Activated CD8-positive, alpha-beta memory T cell treated with anti-CD3 and anti-CD28 coated beads, Interleukin-2, amount 50 U/mL, for 48 hours (primary cell): Measurements from ENCODE around the gene ZNF30.
"Not testable (repeated sequence)": the region's sequence is repeated elsewhere in the genome, so short reads cannot be mapped to it uniquely, and the experiment has no call there.

ENCODE experiments used
- DNase-seq: peaks from one replicate; pipeline ENCODE4 v3.0.0-alpha.2; 2020

The ZNF30 gene

DNA sequence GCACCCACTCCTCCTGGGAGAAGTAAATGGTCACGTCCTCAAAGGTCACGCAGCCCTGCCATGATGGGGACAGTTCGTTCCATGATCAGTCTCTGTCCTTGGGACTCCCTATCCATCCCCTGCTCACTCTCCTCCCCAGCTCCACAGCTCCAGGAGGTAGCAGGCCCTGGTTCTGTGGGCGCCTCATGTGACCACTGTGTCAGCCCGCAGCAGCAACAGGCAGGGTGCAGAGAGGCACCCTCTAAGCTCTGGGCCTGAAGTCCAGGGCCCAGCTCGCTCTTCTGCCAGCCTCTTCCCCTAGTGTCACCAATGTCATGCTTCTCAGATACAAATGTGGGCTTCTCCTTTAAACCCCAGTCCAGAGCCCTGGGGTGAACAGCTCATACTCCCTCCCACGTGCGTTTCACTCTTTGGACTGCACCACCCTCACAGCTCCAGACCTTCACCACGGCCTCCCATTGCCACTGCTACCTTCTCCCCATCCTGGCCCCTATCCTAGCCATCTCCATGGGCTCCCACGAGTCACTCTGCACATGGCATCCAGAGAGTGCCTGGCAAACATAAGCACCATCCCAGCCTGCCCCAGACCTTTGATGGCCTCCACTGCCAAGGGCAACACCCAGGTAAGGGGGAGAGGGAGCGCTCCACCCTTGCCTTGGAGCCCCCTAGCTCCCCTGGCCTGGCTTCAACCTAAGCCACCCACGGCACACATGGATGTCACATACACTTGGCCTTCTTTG is 34.4 kb downstream of the ZNF30 start:
- no peak for DNase-seq

DNA sequence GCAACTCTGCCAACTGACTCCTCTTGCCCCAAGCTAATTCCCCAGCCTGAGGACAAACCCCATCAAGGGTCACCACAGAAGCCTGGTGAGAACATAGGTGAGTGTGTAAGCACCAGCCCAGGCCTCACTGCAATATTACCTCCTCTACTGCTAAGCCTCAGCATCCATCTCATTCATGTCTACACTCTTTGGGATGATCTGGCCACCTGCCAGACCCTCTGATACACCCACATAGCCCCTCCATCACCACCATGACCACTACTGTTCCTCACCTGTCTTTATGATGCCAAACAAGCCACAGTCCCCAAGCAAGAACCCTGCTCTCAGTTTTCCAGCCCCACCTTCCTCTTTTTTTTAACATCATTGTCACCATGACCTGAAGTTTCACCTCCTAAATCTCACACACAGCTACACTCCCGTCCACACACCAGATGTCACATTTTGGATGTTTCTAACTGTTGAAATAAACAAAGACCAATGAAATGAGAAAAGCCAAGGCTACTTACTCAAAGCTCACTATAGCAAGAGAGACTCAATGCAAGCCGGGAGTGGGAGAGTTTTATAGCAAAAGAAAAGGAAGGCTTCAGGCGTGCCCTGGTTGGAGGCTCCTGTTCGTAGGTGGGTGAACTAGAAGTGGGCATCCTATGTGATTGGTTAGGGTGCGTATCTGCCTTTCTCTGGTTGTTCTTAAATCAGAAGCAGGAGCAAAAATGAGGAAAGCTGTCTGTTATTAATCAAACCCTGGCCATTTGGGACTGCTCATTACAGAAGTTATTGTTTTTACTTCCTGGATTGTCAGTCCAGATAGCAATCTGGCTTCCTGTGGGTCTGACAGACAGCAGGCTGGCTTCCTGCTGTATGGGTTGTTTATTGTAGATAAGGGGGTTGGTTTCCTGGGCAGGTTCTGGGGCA is 35.3 kb downstream of the ZNF30 start:
- no peak for DNase-seq

- no peak for DNase-seq
Observed at GRCh38 chr19:34962687-34963572, 36.2 kb downstream of the ZNF30 start.

- peak; percentile 81 for DNase-seq
Observed at GRCh38 chr19:34963573-34964406, 37.1 kb downstream of the ZNF30 start, which contains the start of gene ZNF792. Gene ZNF792, minus strand, starts transcription at chr19:34964229. Its CDS starts 567 bp downstream, at chr19:34963662.

DNA sequence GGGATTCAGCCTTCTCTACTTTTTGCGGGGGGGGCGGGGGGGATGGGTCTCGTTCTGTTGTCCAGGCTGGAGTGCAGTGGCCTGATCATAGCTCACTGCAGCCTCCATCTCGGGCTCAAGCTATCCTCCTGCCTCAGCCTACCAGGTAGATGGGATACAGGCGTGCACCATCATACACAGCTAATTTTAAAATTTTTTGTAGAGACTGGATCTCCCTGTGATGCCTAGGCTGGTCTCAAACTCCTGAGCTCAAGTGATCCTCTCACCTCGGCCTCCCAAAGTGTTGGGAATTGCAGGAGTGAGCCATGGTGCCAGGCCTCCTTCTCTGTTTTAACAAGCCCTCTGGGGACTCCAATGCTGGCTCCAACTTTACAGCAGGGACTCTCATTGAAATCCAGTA is 37.9 kb downstream of the ZNF30 start:
- DNase-seq: no peak

- DNase-seq: not testable (repeated sequence)
Observed at GRCh38 chr19:34965505-34965904, 38.8 kb downstream of the ZNF30 start.

GRCh38 chr19:34967551-34967950 is 40.8 kb downstream of the ZNF30 start:
- no peak for DNase-seq

DNA sequence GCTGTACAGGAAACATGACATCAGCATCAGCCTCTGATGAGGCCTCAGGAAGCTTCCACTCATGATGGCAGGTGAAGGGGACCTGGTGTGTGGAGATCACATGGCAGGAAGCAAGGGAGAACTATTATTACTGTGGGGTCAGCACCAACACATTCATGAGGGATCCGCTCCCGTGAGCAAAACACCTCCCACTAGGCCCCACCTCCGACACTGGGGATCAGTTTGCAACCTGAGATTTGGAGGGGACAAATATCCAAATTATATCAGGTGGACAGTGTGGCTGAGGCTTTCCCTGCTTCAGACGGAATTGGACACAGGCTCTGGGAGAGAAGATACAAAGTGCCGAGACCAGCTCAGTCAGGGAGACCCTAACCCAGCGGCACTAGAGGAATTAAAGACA is 43.0 kb downstream of the ZNF30 start:
- DNase-seq: no peak

DNA sequence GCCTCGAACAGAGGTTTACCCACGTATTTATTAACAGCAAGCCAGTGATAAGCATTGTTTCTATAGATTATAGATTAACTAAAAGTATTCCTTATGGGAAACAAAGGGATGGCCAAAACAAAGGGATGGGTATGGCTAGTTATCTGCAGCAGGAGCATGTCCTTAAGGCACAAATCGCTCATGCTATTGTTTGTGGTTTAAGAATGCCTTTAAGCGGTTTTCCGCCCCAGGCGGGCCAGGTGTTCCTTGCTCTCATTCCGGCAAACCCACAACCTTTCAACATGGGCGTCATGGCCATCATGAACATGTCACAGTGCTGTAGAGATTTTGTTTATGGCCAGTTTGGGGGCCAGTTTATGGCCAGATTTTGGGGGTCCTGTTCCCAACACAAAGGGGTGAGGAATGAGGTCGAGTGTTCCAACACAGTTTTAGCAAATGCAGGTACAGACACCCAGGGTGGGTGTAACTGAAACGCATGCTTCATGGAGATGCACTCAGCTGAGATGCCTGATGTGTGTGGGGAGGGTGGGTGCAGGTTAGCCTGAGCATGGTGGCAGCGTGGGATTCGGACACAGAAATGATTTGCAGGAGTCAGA is 43.6 kb downstream of the ZNF30 start:
- not testable (repeated sequence) for DNase-seq

GRCh38 chr19:34972163-34972705 is 45.5 kb downstream of the ZNF30 start:
- DNase-seq: peak; percentile 44

DNA sequence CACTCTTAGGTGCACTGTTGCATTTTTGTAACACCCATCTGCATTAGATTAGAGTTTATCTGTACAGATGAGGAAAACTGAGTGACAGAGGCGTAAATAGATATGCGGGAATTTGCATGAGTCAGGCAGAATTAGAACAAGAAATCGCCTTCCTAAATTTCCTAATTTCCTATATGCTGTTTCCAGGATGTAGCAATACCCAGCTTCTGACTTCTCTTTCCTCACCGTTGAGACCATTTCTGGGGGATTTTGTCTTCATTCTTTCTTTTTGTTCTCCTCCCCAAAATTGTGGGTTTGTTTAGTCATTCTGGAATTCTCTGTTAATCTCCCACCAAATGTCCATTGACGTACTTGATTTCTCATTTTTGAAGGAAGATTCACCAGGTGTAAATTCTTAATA is 47.9 kb downstream of the ZNF30 start:
- DNase-seq: no peak

DNA sequence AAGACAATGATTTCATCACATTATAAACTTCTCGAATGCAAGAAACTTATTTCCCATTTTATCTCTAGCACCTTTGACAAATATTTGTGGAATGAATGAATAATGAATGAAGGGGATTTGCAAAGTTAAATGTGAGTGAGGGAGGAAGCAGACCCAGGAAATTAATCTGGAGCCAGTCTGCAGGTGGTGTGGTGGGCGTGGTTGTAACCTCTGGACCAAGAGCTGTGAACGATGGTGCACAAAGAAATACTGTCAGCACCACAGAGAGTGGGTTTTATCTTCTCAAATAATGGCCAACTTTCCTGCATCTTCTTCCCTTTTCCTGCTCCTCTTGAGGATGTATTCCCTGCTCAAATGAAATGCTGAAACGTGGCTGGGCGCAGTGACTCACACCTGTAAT is 48.4 kb downstream of the ZNF30 start:
- no peak for DNase-seq

DNA sequence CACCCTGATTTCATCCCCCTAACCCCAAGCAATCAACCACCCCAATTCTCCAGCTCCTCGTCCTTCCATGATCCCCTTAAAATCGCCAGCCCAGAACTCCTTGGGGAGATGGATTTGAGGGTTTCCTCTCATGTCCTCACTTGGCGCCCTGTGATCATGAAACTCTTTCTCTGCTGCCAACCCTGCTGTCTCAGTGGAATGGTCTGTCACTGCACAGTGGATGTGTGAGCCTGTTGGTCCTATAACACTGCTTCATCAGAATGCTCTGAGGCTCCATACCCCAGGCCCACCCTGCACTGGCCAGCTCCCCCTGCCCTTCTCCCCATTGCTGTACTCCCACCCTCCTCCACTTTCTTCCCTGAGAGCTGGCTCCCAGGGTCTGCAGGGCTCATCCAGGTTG is 49.9 kb downstream of the ZNF30 start:
- DNase-seq: peak; percentile 54

DNA sequence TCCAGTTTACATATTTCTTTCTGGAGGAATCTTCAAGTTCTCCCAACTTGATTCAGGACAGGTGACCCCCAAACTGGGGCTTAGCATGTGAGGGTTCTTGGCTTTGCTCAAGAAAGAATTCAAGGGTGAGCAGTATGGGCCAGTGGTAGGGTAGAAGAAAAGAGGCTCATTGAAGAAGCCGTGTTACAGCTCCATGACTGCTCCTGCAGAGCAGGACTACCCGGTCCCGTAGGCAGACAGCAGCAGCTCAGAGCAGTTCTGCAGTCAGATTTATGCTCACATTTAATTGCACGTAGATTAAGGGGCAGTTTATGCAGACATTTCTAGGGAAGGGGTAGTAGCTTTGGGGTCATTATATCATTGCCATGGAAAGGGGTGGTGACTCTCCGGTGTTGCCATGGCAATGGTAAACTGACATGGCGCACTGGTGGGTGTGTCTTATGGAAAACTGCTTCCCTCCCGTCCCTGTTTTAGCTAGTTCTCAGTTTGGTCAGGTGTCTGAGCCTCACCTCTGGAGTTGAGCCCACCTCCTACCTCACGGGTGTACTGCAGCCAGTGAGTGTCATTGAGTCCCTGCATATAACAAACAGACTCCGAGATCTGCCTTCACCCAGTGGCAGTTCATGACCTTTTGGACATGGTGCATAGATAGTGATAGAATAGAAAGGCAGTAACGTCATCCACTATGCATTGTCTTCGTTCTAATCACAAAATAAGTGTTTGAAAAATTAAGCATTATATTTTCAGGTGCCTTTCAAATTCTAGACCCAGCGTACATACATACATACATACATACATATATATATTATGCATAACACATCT is 53.3 kb downstream of the ZNF30 start:
- DNase-seq: no peak

GRCh38 chr19:34982275-34982674 is 55.6 kb downstream of the ZNF30 start:
- no peak for DNase-seq

- DNase-seq: no peak
Observed at GRCh38 chr19:34983786-34984185, 57.1 kb downstream of the ZNF30 start.

GRCh38 chr19:34984287-34984686 is 57.6 kb downstream of the ZNF30 start:
- no peak for DNase-seq

GRCh38 chr19:34985249-34986022 is 58.7 kb downstream of the ZNF30 start:
- DNase-seq: peak; percentile 61

- DNase-seq: no peak
Observed at GRCh38 chr19:34988119-34988518, 61.4 kb downstream of the ZNF30 start.

DNA sequence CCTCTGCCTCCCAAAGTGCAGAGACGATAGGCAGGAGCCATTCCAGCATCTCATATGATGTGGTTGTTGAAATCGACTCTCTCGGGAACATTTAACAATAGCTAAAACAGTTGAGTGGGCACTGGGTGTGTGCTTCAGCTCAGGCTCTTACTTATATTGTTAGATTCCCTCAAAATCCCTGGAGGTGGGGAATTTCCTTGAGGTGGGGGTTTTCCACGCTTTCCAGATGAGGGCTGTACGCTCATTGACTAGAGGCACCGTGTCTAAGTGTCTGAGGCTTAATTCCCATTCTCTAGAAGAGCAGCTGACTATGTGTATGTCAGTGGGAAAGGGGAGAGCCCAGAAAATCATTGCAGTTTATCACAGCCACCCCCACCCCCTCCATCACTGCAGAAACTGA is 62.6 kb downstream of the ZNF30 start:
- DNase-seq: no peak
